GM23248 (cell line): Measurements from ENCODE around the gene SPATA19. TPM values are rescaled to one million over a fixed set of nuclear protein-coding genes. Genes with fewer than 3 reads are reported as not detected.

Experiments used
- DNase-seq: peaks from one replicate; pipeline ENCODE4 v3.0.0-alpha.2; 2015
- H2AFZ ChIP-seq: fragments of 200-600 bp; sonication (generic); 2 replicates; pipeline ENCODE4 v1.6.1; 2016; ENCODE audit warnings: antibody characterized with exemption
- H3F3A ChIP-seq: fragments of 200-600 bp; sonication (generic); 2 replicates; pipeline ENCODE4 v1.6.1; 2016; ENCODE audit warnings: mild to moderate bottlenecking, antibody characterized with exemption, mixed run types; ENCODE audit not compliant: insufficient read depth
- H3K27ac ChIP-seq: fragments of 200-600 bp; sonication (generic); 2 replicates; pipeline ENCODE4 v1.5.1; 2016; ENCODE audit warnings: mild to moderate bottlenecking
- H3K27me3 ChIP-seq: fragments of 200-600 bp; sonication (generic); replicated peaks from 2 replicates; pipeline ENCODE4 v1.6.1; 2016; ENCODE audit warnings: mild to moderate bottlenecking; ENCODE audit not compliant: insufficient read depth
- H3K36me3 ChIP-seq: fragments of 200-600 bp; sonication (generic); 2 replicates; pipeline ENCODE4 v1.6.1; 2016; ENCODE audit warnings: low read depth, mild to moderate bottlenecking
- H3K4me1 ChIP-seq: fragments of 200-600 bp; sonication (generic); 2 replicates; pipeline ENCODE4 v1.6.1; 2016; ENCODE audit warnings: mild to moderate bottlenecking; ENCODE audit not compliant: insufficient read depth
- H3K4me2 ChIP-seq: fragments of 200-600 bp; sonication (generic); one replicate; pipeline ENCODE4 v1.6.1; 2016; ENCODE audit warnings: mild to moderate bottlenecking; ENCODE audit not compliant: unreplicated experiment
- H3K4me3 ChIP-seq: fragments of 200-600 bp; sonication (generic); 2 replicates; pipeline ENCODE4 v1.5.1; 2016; ENCODE audit warnings: mild to moderate bottlenecking
- H3K79me2 ChIP-seq: fragments of 200-600 bp; sonication (generic); 2 replicates; pipeline ENCODE4 v1.6.1; 2016; ENCODE audit warnings: mild to moderate bottlenecking; ENCODE audit not compliant: insufficient read depth
- H3K9ac ChIP-seq: fragments of 200-600 bp; sonication (generic); 2 replicates; pipeline ENCODE4 v1.6.1; 2016; ENCODE audit warnings: mild to moderate bottlenecking
- H3K9me2 ChIP-seq: fragments of 200-600 bp; sonication (generic); 2 replicates; pipeline ENCODE4 v1.6.1; 2016; ENCODE audit warnings: mixed run types, mild to moderate bottlenecking, moderate library complexity; ENCODE audit not compliant: insufficient read depth
- H3K9me3 ChIP-seq: fragments of 200-600 bp; sonication (generic); one replicate; pipeline ENCODE4 v1.6.1; 2017; ENCODE audit warnings: low read depth
- H4K20me1 ChIP-seq: fragments of 200-600 bp; sonication (generic); 2 replicates; pipeline ENCODE4 v1.6.0; 2016; ENCODE audit not compliant: insufficient read depth
- EZH2 ChIP-seq: fragments of 200-600 bp; sonication (generic); IDR thresholded peaks from 2 replicates; pipeline ENCODE4 v1.6.1; 2018; ENCODE audit warnings: antibody characterized with exemption, mild to moderate bottlenecking; ENCODE audit not compliant: insufficient read depth, poor library complexity, severe bottlenecking
- EZH2phosphoT487 ChIP-seq: fragments of 200-600 bp; sonication (generic); IDR thresholded peaks from 2 replicates; pipeline ENCODE4 v1.6.1; 2018; ENCODE audit warnings: antibody characterized with exemption, moderate library complexity, mild to moderate bottlenecking, low read depth; ENCODE audit not compliant: insufficient read depth
- WGBS, 2 experiments: methylation state at CpG; one replicate each; pipeline ENCODE4 v1.1.6; 2015 to 2017; ENCODE audit warnings: low lambda C conversion rate in 2 of 2, low coverage in 1 of 2; ENCODE audit errors: missing lambda C conversion rate in 2 of 2; 5-methylcytosine and 5-hydroxymethylcytosine counted together
- in situ Hi-C: fragments of 300-500 bp; cut with MboI; formaldehyde crosslinking; loops from 2 replicates; pipeline ENCODE4 v1.15.0; 2020
- polyA plus RNA-seq: library from polyadenylated mRNA; unstranded; fragments of >200 nt; fragmentation: Nextera tagmentation; extraction: Ambion mirVana; gene quantifications from 2 replicates; pipeline ENCODE4 v1.2.1, GENCODE V29; 2016
- total RNA-seq: library from RNA; depleted of rRNA; stranded (reverse); fragments of >200 nt; shearing (Covaris generic); gene quantifications from 2 replicates; pipeline ENCODE4 v1.2.3, GENCODE V29; 2014

SPATA19 gene
- total and polyA plus RNA-seq, 2 experiments from 2014 or later: not detected

GRCh38 chr11:133823211-133823610 is 22.1 kb downstream of the SPATA19 start:
- Histone ChIP-seq H3K36me3 (no peaks in the 10 kb centered on the region), H3F3A (no peaks in the 10 kb centered on the region), H3K9ac (no peak overlapping the region), H3K79me2 (no peaks in the 10 kb centered on the region), H4K20me1 (no peaks in the 10 kb centered on the region), H3K4me2 (no peak overlapping the region), H3K27ac (no peak overlapping the region), H3K27me3 (no peaks in the 10 kb centered on the region), H3K9me3 (no peaks in the 10 kb centered on the region), H3K4me1 (no peaks in the 10 kb centered on the region), H3K9me2 (no peaks in the 10 kb centered on the region), H3K4me3 (no peak overlapping the region), H2AFZ (no peak overlapping the region)
- WGBS, 2 experiments: 18% methylated on average over 6 of the region's 6 CpGs
- no peak for DNase-seq
- in situ Hi-C loops: no loop called here
- TF ChIP-seq EZH2phosphoT487 (no peak), EZH2 (no peak)

GRCh38 chr11:133821776-133822175 is 23.5 kb downstream of the SPATA19 start:
- Histone ChIP-seq H4K20me1 (no peaks in the 10 kb centered on the region), H3F3A (no peaks in the 10 kb centered on the region), H3K79me2 (no peaks in the 10 kb centered on the region), H3K4me3 (no peak overlapping the region), H3K4me1 (no peaks in the 10 kb centered on the region), H3K27ac (no peak overlapping the region), H3K9me3 (no peaks in the 10 kb centered on the region), H3K9ac (no peak overlapping the region), H3K9me2 (no peaks in the 10 kb centered on the region), H3K36me3 (no peaks in the 10 kb centered on the region), H3K27me3 (no peaks in the 10 kb centered on the region), H2AFZ (no peak overlapping the region), H3K4me2 (no peak overlapping the region)
- 41 to 42% methylated on average over 8 of the region's 8 CpGs for WGBS, 2 experiments
- peak; percentile 22 for DNase-seq
- TF ChIP-seq EZH2phosphoT487 (no peak), EZH2 (no peak)
- in situ Hi-C loops: no loop called here

- 7 to 11% methylated on average over 6 of the region's 6 CpGs for WGBS, 2 experiments
- Histone ChIP-seq H2AFZ (no peak overlapping the region), H3K4me2 (no peak overlapping the region), H3K36me3 (no peaks in the 10 kb centered on the region), H3K79me2 (no peaks in the 10 kb centered on the region), H4K20me1 (no peaks in the 10 kb centered on the region), H3K9me3 (no peaks in the 10 kb centered on the region), H3F3A (no peaks in the 10 kb centered on the region), H3K27ac (no peak overlapping the region), H3K9ac (no peak overlapping the region), H3K4me1 (no peaks in the 10 kb centered on the region), H3K9me2 (no peaks in the 10 kb centered on the region), H3K4me3 (no peak overlapping the region), H3K27me3 (no peaks in the 10 kb centered on the region)
- in situ Hi-C loops: no loop called here
- no peak for DNase-seq
- TF ChIP-seq EZH2phosphoT487 (no peak), EZH2 (no peak)
Measured at GRCh38 chr11:133819746-133820315, 25.5 kb downstream of the SPATA19 start.

- in situ Hi-C loops: no loop called here
- no peaks in the 10 kb centered on the region for H3F3A ChIP-seq
- H3K79me2 ChIP-seq: no peaks in the 10 kb centered on the region
- H3K9ac ChIP-seq: no peak overlapping the region
- H3K4me1 ChIP-seq: no peaks in the 10 kb centered on the region
- H3K36me3 ChIP-seq: no peaks in the 10 kb centered on the region
- no peak overlapping the region for H2AFZ ChIP-seq
- no peak overlapping the region for H3K4me3 ChIP-seq
- no peak overlapping the region for H3K27ac ChIP-seq
- H4K20me1 ChIP-seq: no peaks in the 10 kb centered on the region
- no peaks in the 10 kb centered on the region for H3K27me3 ChIP-seq
- WGBS, 2 experiments: 33 to 46% methylated on average over 10 of the region's 10 CpGs
- TF ChIP-seq EZH2 (no peak), EZH2phosphoT487 (no peak)
- no peaks in the 10 kb centered on the region for H3K9me3 ChIP-seq
- no peak overlapping the region for H3K4me2 ChIP-seq
- H3K9me2 ChIP-seq: no peaks in the 10 kb centered on the region
- no peak for DNase-seq
Measured at GRCh38 chr11:133819114-133819513, 26.2 kb downstream of the SPATA19 start.

- Histone ChIP-seq H3K4me3 (no peak overlapping the region), H3K9ac (no peak overlapping the region), H3K79me2 (no peaks in the 10 kb centered on the region), H3K27me3 (no peaks in the 10 kb centered on the region), H2AFZ (no peak overlapping the region), H3K36me3 (no peaks in the 10 kb centered on the region), H3K4me2 (no peak overlapping the region), H4K20me1 (no peaks in the 10 kb centered on the region), H3K27ac (no peak overlapping the region), H3K4me1 (no peaks in the 10 kb centered on the region), H3F3A (no peaks in the 10 kb centered on the region), H3K9me3 (no peaks in the 10 kb centered on the region), H3K9me2 (no peaks in the 10 kb centered on the region)
- WGBS, 2 experiments: 27 to 32% methylated on average over 12 of the region's 12 CpGs
- no peak for DNase-seq
- no peak for TF ChIP-seq EZH2phosphoT487
- TF ChIP-seq EZH2: no peak
- in situ Hi-C loops: no loop called here
Measured at GRCh38 chr11:133818302-133818701, 27.0 kb downstream of the SPATA19 start.
